Stimulated activated CD8-positive, alpha-beta memory T cell treated with anti-CD3 and anti-CD28 coated beads, Interleukin-15, amount 100 ng/mL, for 24 hours (primary cell): ENCODE measurements around the gene C5orf46.
"Not testable (repeated sequence)": the region's sequence is repeated elsewhere in the genome, so short reads cannot be mapped to it uniquely, and the experiment has no call there.

ENCODE experiments used
- DNase-seq: peaks from one replicate; pipeline ENCODE4 v3.0.0-alpha.2; 2020; ENCODE audit warnings: low read depth

Gene C5orf46

GRCh38 chr5:147906326-147907095 lies at the start of gene C5orf46:
Gene C5orf46 (minus strand): TSS chr5:147906538. CDS start chr5:147906501, 37 bp downstream.
- no peak for DNase-seq

GRCh38 chr5:147954971-147955370 lies 48.6 kb upstream of the C5orf46 start:
- DNase-seq = no peak

GRCh38 chr5:147949711-147950573 lies 43.6 kb upstream of the C5orf46 start:
- no peak for DNase-seq

GRCh38 chr5:147946658-147947274 lies 40.4 kb upstream of the C5orf46 start:
- DNase-seq = not testable (repeated sequence)

- DNase-seq = no peak
Measured at GRCh38 chr5:147939431-147940114, 33.2 kb upstream of the C5orf46 start.

GRCh38 chr5:147935032-147935431 lies 28.7 kb upstream of the C5orf46 start:
- DNase-seq = no peak

GRCh38 chr5:147930769-147931168 lies 24.4 kb upstream of the C5orf46 start:
- DNase-seq = no peak

GRCh38 chr5:147927901-147928300 lies 21.6 kb upstream of the C5orf46 start:
- DNase-seq = no peak

GRCh38 chr5:147925020-147925419 lies 18.7 kb upstream of the C5orf46 start:
- DNase-seq = no peak

GRCh38 chr5:147921136-147921535 lies 14.8 kb upstream of the C5orf46 start:
- DNase-seq = no peak

GRCh38 chr5:147920420-147921030 lies 14.2 kb upstream of the C5orf46 start:
- no peak for DNase-seq

GRCh38 chr5:147918899-147919298 lies 12.6 kb upstream of the C5orf46 start:
- DNase-seq = no peak

GRCh38 chr5:147918101-147918685 lies 11.9 kb upstream of the C5orf46 start:
- no peak for DNase-seq

- DNase-seq = no peak
Measured at GRCh38 chr5:147913786-147914185, 7.4 kb upstream of the C5orf46 start.

- no peak for DNase-seq
Measured at GRCh38 chr5:147912011-147912410, 5.7 kb upstream of the C5orf46 start.

GRCh38 chr5:147911427-147911826 lies 5.1 kb upstream of the C5orf46 start:
- no peak for DNase-seq

GRCh38 chr5:147904110-147904509 lies 2.2 kb downstream of the C5orf46 start:
- no peak for DNase-seq

GRCh38 chr5:147902609-147903115 lies 3.7 kb downstream of the C5orf46 start:
- no peak for DNase-seq

GRCh38 chr5:147901599-147902039 lies 4.7 kb downstream of the C5orf46 start:
- no peak for DNase-seq

GRCh38 chr5:147898875-147899401 lies 7.4 kb downstream of the C5orf46 start:
- DNase-seq = no peak

- DNase-seq = no peak
Measured at GRCh38 chr5:147895864-147896263, 10.5 kb downstream of the C5orf46 start.
